HEK293T (cell line): ENCODE measurements around the gene TSPAN10.

Experiments
- CTCF ChIA-PET: fragments of 350-600 bp; formaldehyde crosslinking; extraction: SDS; loops from one replicate; lab custom pipeline; 2021; ENCODE audit warnings: antibody characterized with exemption, inconsistent platforms; lab: Yijun Ruan, JAX
- POLR2A ChIA-PET: fragments of 350-600 bp; formaldehyde crosslinking; extraction: SDS; loops from one replicate; lab custom pipeline; 2020; ENCODE audit warnings: antibody characterized with exemption, inconsistent platforms; lab: Yijun Ruan, JAX
- DNase-seq: peaks from one replicate; pipeline ENCODE4 v3.0.0; 2012; ENCODE audit warnings: mixed read lengths; ENCODE audit errors: extremely low spot score
- ARNT ChIP-seq: fragments of 450-650 bp; IDR thresholded peaks from 2 replicates; pipeline ENCODE4 v1.6.1; 2017; ENCODE audit warnings: mild to moderate bottlenecking
- BHLHE40 ChIP-seq: fragments of 450-650 bp; IDR thresholded peaks from 2 replicates; pipeline ENCODE4 v1.6.1; 2016; ENCODE audit warnings: mild to moderate bottlenecking, moderate library complexity, borderline replicate concordance
- CTBP1 ChIP-seq: fragments of 450-650 bp; IDR thresholded peaks from 2 replicates; pipeline ENCODE4 v1.6.1; 2016; ENCODE audit warnings: borderline replicate concordance
- ELF4 ChIP-seq: fragments of 450-650 bp; IDR thresholded peaks from 2 replicates; pipeline ENCODE4 v1.6.1; 2017; ENCODE audit warnings: antibody characterized with exemption
- FOXA1 ChIP-seq: fragments of 450-650 bp; IDR thresholded peaks from 2 replicates; pipeline ENCODE4 v1.6.1; 2016; ENCODE audit warnings: mild to moderate bottlenecking
- FOXK2 ChIP-seq: fragments of 450-650 bp; IDR thresholded peaks from 2 replicates; pipeline ENCODE4 v1.6.1; 2016; ENCODE audit warnings: mild to moderate bottlenecking
- FOXM1 ChIP-seq: fragments of 450-650 bp; IDR thresholded peaks from 2 replicates; pipeline ENCODE4 v1.6.1; 2017; ENCODE audit warnings: mild to moderate bottlenecking, borderline replicate concordance
- HDGF ChIP-seq: fragments of 450-650 bp; IDR thresholded peaks from 2 replicates; pipeline ENCODE4 v1.6.1; 2017; ENCODE audit warnings: antibody characterized with exemption, borderline replicate concordance
- L3MBTL2 ChIP-seq: fragments of 450-650 bp; conservative IDR thresholded peaks from 2 replicates; pipeline ENCODE4 v1.6.1; 2016; ENCODE audit warnings: mild to moderate bottlenecking
- LEF1 ChIP-seq: fragments of 450-650 bp; IDR thresholded peaks from 2 replicates; pipeline ENCODE4 v1.6.1; 2017; ENCODE audit warnings: mild to moderate bottlenecking, borderline replicate concordance
- NFRKB ChIP-seq: fragments of 450-650 bp; IDR thresholded peaks from 2 replicates; pipeline ENCODE4 v1.6.1; 2016; ENCODE audit warnings: mild to moderate bottlenecking, moderate library complexity
- SP1 ChIP-seq: fragments of 450-650 bp; IDR thresholded peaks from 2 replicates; pipeline ENCODE4 v1.6.1; 2017
- SUZ12 ChIP-seq: fragments of 450-650 bp; IDR thresholded peaks from 2 replicates; pipeline ENCODE4 v1.6.1; 2016; ENCODE audit warnings: mild to moderate bottlenecking
- TARDBP ChIP-seq: fragments of 450-650 bp; IDR thresholded peaks from 2 replicates; pipeline ENCODE4 v1.6.1; 2016
- ZNF384 ChIP-seq: fragments of 450-650 bp; IDR thresholded peaks from 2 replicates; pipeline ENCODE4 v1.6.1; 2016
- TF ChIP-seq, protein P1 (sequence below): fragments of 450-650 bp; IDR thresholded peaks from 2 replicates; pipeline ENCODE4 v1.6.1; 2016

Gene TSPAN10

DNA sequence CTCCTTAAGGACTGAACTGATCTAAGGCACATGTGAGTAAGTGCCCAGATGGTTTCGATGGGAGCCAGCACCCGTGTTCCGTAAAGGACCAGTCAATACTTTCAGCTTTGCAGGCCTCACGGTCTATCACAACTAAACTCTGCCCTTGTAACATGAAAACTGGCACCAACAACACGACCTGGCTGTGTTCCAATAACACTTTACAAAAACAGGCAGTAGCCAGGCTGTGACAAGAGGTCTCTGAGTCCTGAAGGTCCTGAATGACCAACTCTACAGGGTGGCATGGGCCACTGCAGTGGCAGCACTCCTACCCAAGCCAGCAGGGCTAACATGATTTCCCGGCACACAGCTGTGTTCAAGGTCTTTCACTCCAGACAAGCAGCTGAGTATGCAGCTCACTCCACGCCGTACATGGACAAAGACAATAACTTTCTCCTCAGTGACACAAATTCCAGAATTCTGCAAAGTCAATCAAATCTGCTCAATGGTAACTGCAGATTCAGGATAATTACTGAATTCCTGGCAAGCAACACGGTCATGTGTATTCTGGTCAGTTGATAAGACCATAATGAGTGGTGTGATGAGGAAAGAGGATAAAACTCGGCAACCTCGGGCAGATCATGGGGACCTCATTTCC, 15.4 kb upstream of the TSPAN10 start:
- TF ChIP-seq ARNT (no peak), L3MBTL2 (no peak), SUZ12 (no peak), ZNF384 (no peak), BHLHE40 (no peak), FOXM1 (no peak), NFRKB (no peak), CTBP1 (no peak), HDGF (no peak), LEF1 (no peak), TARDBP (no peak), ELF4 (no peak), SP1 (no peak), FOXK2 (no peak), FOXA1 (no peak)
- TF ChIP-seq, protein P1, sequence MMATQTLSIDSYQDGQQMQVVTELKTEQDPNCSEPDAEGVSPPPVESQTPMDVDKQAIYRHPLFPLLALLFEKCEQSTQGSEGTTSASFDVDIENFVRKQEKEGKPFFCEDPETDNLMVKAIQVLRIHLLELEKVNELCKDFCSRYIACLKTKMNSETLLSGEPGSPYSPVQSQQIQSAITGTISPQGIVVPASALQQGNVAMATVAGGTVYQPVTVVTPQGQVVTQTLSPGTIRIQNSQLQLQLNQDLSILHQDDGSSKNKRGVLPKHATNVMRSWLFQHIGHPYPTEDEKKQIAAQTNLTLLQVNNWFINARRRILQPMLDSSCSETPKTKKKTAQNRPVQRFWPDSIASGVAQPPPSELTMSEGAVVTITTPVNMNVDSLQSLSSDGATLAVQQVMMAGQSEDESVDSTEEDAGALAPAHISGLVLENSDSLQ = no peak
- POLR2A ChIA-PET = interaction anchor here (1.3 kb wide), 1 partner anchor 55 kb away, joined by 3 read pairs; no protein-coding TSS in a partner anchor
- CTCF ChIA-PET = no interaction called here
- DNase-seq = no peak

DNA sequence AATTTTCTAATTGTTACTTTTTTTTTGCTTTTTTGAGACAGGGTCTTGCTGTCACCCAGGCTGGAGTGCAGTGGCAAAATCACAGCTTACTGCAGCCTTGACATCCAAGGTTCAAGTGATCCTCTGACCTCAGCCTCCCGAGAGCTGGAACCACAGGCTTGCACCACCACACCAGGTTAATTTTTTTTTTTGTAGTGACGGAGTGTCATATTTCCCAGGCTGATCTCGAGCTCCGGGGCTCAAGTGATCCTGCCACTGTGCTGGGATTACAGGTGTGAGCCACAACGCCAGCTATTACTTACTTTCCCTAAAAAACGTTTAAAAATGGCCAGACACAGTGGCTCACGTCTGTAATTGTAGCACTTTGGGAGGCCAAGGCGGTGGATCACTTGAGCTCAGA, 6.7 kb upstream of the TSPAN10 start:
- POLR2A ChIA-PET = no interaction called here
- TF ChIP-seq, protein P1 = no peak
- TF ChIP-seq ARNT (no peak), LEF1 (no peak), FOXA1 (no peak), FOXK2 (no peak), L3MBTL2 (no peak), ELF4 (no peak), CTBP1 (no peak), SP1 (no peak), NFRKB (no peak), FOXM1 (no peak), BHLHE40 (no peak), ZNF384 (no peak), SUZ12 (no peak), HDGF (no peak), TARDBP (no peak)
- CTCF ChIA-PET = interaction anchor here (0.6 kb wide), 1 partner anchor 34 kb away, joined by 5 read pairs; no protein-coding TSS in a partner anchor
- no peak for DNase-seq

GRCh38 chr17:81631482-81631881, 5.5 kb upstream of the TSPAN10 start:
- CTCF ChIA-PET = interaction anchor here (0.6 kb wide), 1 partner anchor 37 kb away, joined by 4 read pairs; no protein-coding TSS in a partner anchor
- TF ChIP-seq LEF1 (no peak), L3MBTL2 (no peak), BHLHE40 (no peak), ELF4 (no peak), HDGF (no peak), ZNF384 (no peak), ARNT (no peak), FOXK2 (no peak), FOXA1 (no peak), SP1 (no peak), FOXM1 (no peak), SUZ12 (no peak), NFRKB (no peak), CTBP1 (no peak), TARDBP (no peak)
- TF ChIP-seq, protein P1 = no peak
- DNase-seq = no peak
- POLR2A ChIA-PET = interaction anchor here (0.6 to 1.5 kb wide), 2 partner anchors 8 to 41 kb away, joined by 3 read pairs; no protein-coding TSS in a partner anchor

- DNase-seq = no peak
- ChIA-PET POLR2A (no interaction called here), CTCF (no interaction called here)
- TF ChIP-seq NFRKB = no peak
- TF ChIP-seq, protein P1 = no peak
- TF ChIP-seq FOXM1 = no peak
- TF ChIP-seq ELF4 = no peak
- no peak for TF ChIP-seq ZNF384
- no peak for TF ChIP-seq HDGF
- no peak for TF ChIP-seq LEF1
- TF ChIP-seq TARDBP = no peak
- no peak for TF ChIP-seq SP1
- TF ChIP-seq CTBP1 = no peak
- no peak for TF ChIP-seq L3MBTL2
- no peak for TF ChIP-seq BHLHE40
- no peak for TF ChIP-seq FOXK2
- no peak for TF ChIP-seq ARNT
These were observed 1.6 kb upstream of the TSPAN10 start for GRCh38 chr17:81635431-81635830.

- DNase-seq = no peak
- ChIA-PET POLR2A (interaction anchor here (0.6 to 1.6 kb wide), 6 partner anchors 11 to 241 kb away, joined by 3 to 7 read pairs (median 4); partner anchors contain the start of genes ARL16, BAHCC1, CCDC137 and HGS), CTCF (no interaction called here)
- TF ChIP-seq HDGF (no peak), NFRKB (no peak), SP1 (no peak)
These were observed 957 bp upstream of the TSPAN10 start for GRCh38 chr17:81635973-81636504.
